ENCODE data around the gene HGFAC. TPM values are rescaled to one million over a fixed set of nuclear protein-coding genes. Genes with fewer than 3 reads are reported as not detected.
"Not testable (repeated sequence)": the region's sequence is repeated elsewhere in the genome, so short reads cannot be mapped to it uniquely, and the experiment has no call there.

The HGFAC gene
- total and polyA plus RNA-seq, 10 of the 15 experiments (the other 5 are each of a cell fraction or from before 2014, with no cell fraction given): 0.38 TPM; not detected in 9

- TF ChIP-seq SREBF1 (IDR thresholded peaks at IDR 0.05; ENCODE audit: low read length) (no peak), TCF3 (IDR thresholded peaks at IDR 0.05; ENCODE audit: borderline replicate concordance, insufficient read depth, low read depth, low read length) (no peak), ZNF687 (IDR thresholded peaks at IDR 0.05) (no peak), FOS (IDR thresholded peaks at IDR 0.05; ENCODE audit: borderline replicate concordance, extremely low read depth, insufficient read length) (no peak)
These were observed 16.6 kb downstream of the HGFAC start (continued) for GRCh38 chr4:3458371-3458770.

GRCh38 chr4:3459156-3459555, 17.4 kb downstream of the HGFAC start:
- FAIRE-seq, ATAC-seq: not testable (repeated sequence)

More at GRCh38 chr4:3459156-3459555, 17.4 kb downstream of the HGFAC start:
- H3K36me3 ChIP-seq (ENCODE audit: control insufficient read depth in 2 of 2, insufficient read depth in 2 of 2, low read length in 1 of 2); H3K9ac ChIP-seq (ENCODE audit: control insufficient read depth, insufficient read depth, low read length); POLR2A ChIA-PET; BruUV-seq (replicated peaks); H3K9me3 ChIP-seq (replicated peaks; ENCODE audit: control insufficient read depth, insufficient read depth, low read length); SMC1A ChIA-PET (ENCODE audit: uncharacterized antibody, unreplicated experiment); H3K4me3 ChIP-seq; DNase-seq (ENCODE audit: low read depth, low spot score); H3K27me3 ChIP-seq (replicated peaks in 1 of 2; ENCODE audit: control insufficient read depth in 2 of 2, insufficient read depth in 2 of 2, low read length in 1 of 2); H2AFZ ChIP-seq (ENCODE audit: control insufficient read depth, low read depth, low read length); RAD21 ChIA-PET (ENCODE audit: unreplicated experiment); H3K79me2 ChIP-seq (ENCODE audit: control insufficient read depth, insufficient read depth, low read length); CTCF ChIA-PET; intact Hi-C loops (cut with micrococcal nuclease; ENCODE audit: unreplicated experiment); in situ Hi-C loops (cut with MboI); H4K20me1 ChIP-seq (ENCODE audit: control insufficient read depth, insufficient read depth); H3K27ac ChIP-seq (ENCODE audit: control insufficient read depth, insufficient read depth); H3K4me1 ChIP-seq (ENCODE audit: control insufficient read depth, insufficient read depth, low read length); H3K4me2 ChIP-seq (ENCODE audit: control insufficient read depth, insufficient read depth): not testable (repeated sequence)
- 23% methylated on average over 5 of the region's 5 CpGs for WGBS (ENCODE audit: insufficient coverage, insufficient replicate concordance, low lambda C conversion rate, missing lambda C conversion rate)

Data from GM12878 (cell line).